Neural cell (in vitro differentiated cells): ENCODE measurements around the gene LDAF1.

Source experiments
- CTCF ChIP-seq: fragments of 450-650 bp; IDR thresholded peaks from 2 replicates; pipeline ENCODE4 v1.5.1; 2014; ENCODE audit warnings: antibody characterized with exemption, mild to moderate bottlenecking, moderate library complexity; ENCODE audit not compliant: poor library complexity, severe bottlenecking
- EP300 ChIP-seq: fragments of 450-650 bp; conservative IDR thresholded peaks from 2 replicates; pipeline ENCODE4 v1.6.1; 2014; ENCODE audit warnings: antibody characterized with exemption, mild to moderate bottlenecking, moderate library complexity; ENCODE audit not compliant: poor library complexity, severe bottlenecking
- EZH2 ChIP-seq: fragments of 200-600, 300-800 bp; shearing (Covaris generic), sonication (generic); IDR thresholded peaks from 2 replicates; pipeline ENCODE4 v1.6.1; 2014; ENCODE audit warnings: antibody characterized with exemption, low read length, borderline replicate concordance, mild to moderate bottlenecking; ENCODE audit not compliant: insufficient read depth, poor library complexity, severe bottlenecking
- POLR2AphosphoS5 ChIP-seq: IDR thresholded peaks from 2 replicates; pipeline ENCODE4 v1.6.1; 2012
- SMC3 ChIP-seq: fragments of 450-650 bp; conservative IDR thresholded peaks from 2 replicates; pipeline ENCODE4 v1.6.1; 2014; ENCODE audit warnings: antibody characterized with exemption, mild to moderate bottlenecking, moderate library complexity; ENCODE audit not compliant: poor library complexity
- TF ChIP-seq, protein P1 (sequence below): IDR thresholded peaks from 2 replicates; pipeline ENCODE4 v1.6.1; 2012; ENCODE audit warnings: borderline replicate concordance

DNA sequence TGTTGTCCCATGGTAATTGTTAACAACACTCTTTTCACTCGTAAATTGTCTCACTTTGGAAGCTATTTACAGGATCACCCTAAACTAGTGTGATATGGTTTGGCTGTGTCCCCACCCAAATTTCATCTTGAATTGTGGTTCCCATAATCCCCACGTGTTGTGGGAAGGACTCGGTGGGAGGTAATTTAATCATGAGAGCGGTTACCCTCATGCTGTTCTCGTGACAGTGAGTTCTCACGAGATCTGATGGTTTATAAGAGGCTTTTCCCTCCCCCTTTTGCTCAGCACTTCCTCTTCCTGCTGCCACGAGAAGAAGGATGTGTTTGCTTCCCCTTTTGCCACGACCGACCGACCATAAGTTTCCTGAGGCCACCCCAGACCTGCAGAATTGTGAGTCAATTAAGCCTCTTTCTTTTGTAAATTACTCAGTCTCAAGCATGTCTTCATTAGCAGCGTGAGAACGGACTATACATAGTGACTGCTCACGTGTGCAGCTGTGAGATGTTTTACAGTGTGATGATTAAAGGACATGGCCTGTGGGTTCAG lies 42.3 kb upstream of the LDAF1 start:
- no peak for TF ChIP-seq EP300
- TF ChIP-seq CTCF: no peak
- TF ChIP-seq, protein P1, sequence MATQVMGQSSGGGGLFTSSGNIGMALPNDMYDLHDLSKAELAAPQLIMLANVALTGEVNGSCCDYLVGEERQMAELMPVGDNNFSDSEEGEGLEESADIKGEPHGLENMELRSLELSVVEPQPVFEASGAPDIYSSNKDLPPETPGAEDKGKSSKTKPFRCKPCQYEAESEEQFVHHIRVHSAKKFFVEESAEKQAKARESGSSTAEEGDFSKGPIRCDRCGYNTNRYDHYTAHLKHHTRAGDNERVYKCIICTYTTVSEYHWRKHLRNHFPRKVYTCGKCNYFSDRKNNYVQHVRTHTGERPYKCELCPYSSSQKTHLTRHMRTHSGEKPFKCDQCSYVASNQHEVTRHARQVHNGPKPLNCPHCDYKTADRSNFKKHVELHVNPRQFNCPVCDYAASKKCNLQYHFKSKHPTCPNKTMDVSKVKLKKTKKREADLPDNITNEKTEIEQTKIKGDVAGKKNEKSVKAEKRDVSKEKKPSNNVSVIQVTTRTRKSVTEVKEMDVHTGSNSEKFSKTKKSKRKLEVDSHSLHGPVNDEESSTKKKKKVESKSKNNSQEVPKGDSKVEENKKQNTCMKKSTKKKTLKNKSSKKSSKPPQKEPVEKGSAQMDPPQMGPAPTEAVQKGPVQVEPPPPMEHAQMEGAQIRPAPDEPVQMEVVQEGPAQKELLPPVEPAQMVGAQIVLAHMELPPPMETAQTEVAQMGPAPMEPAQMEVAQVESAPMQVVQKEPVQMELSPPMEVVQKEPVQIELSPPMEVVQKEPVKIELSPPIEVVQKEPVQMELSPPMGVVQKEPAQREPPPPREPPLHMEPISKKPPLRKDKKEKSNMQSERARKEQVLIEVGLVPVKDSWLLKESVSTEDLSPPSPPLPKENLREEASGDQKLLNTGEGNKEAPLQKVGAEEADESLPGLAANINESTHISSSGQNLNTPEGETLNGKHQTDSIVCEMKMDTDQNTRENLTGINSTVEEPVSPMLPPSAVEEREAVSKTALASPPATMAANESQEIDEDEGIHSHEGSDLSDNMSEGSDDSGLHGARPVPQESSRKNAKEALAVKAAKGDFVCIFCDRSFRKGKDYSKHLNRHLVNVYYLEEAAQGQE: no peak
- no peak for TF ChIP-seq SMC3
- TF ChIP-seq POLR2AphosphoS5: no peak
- TF ChIP-seq EZH2: no peak
